Karpas-422 (cell line): ENCODE data around the gene HSPH1. TPM values are rescaled to one million over a fixed set of nuclear protein-coding genes. Genes with fewer than 3 reads are reported as not detected.

Experiments used
- DNase-seq: peaks from one replicate; pipeline ENCODE4 v3.0.0-alpha.2; 2015
- H2AFZ ChIP-seq: fragments of 200-600 bp; sonication (generic); 2 replicates; pipeline ENCODE4 v1.6.1; 2014; ENCODE audit warnings: antibody characterized with exemption, low read length, mixed read lengths
- H3K27ac ChIP-seq: fragments of 200-600 bp; sonication (generic); 2 replicates; pipeline ENCODE4 v1.5.1; 2014; ENCODE audit warnings: mild to moderate bottlenecking, low read length, moderate library complexity
- H3K27me3 ChIP-seq: fragments of 200-600 bp; sonication (generic); 2 replicates; pipeline ENCODE4 v1.6.1; 2014; ENCODE audit warnings: low read length, mixed read lengths
- H3K36me3 ChIP-seq: fragments of 200-600 bp; sonication (generic); 2 replicates; pipeline ENCODE4 v1.6.1; 2014; ENCODE audit warnings: low read length, mixed read lengths; ENCODE audit not compliant: insufficient read depth
- H3K4me1 ChIP-seq: fragments of 200-600 bp; sonication (generic); 2 replicates; pipeline ENCODE4 v1.6.1; 2014; ENCODE audit warnings: mild to moderate bottlenecking, low read length, mixed read lengths
- H3K4me2 ChIP-seq: fragments of 200-600 bp; sonication (generic); 2 replicates; pipeline ENCODE4 v1.6.1; 2014; ENCODE audit warnings: low read length, low read depth, mild to moderate bottlenecking; ENCODE audit not compliant: poor library complexity, severe bottlenecking
- H3K4me3 ChIP-seq: fragments of 200-600 bp; sonication (generic); 2 replicates; pipeline ENCODE4 v1.5.1; 2014; ENCODE audit warnings: mild to moderate bottlenecking, antibody characterized with exemption, low read length, mixed read lengths
- H3K79me2 ChIP-seq: fragments of 200-600 bp; sonication (generic); 2 replicates; pipeline ENCODE4 v1.6.1; 2014; ENCODE audit warnings: mild to moderate bottlenecking, low read length, mixed read lengths
- H3K9ac ChIP-seq: fragments of 200-600 bp; sonication (generic); 2 replicates; pipeline ENCODE4 v1.6.0; 2014; ENCODE audit warnings: low read length
- H3K9me2 ChIP-seq: fragments of 200-600 bp; sonication (generic), shearing (Covaris generic); replicated peaks from 2 replicates; pipeline ENCODE4 v1.6.0; 2014; ENCODE audit warnings: mild to moderate bottlenecking, low read length, moderate library complexity; ENCODE audit not compliant: insufficient read depth
- H3K9me3 ChIP-seq: fragments of 300-700, 200-600 bp; sonication (generic); 2 replicates; pipeline ENCODE4 v1.6.1; 2014; ENCODE audit warnings: low read length, mixed read lengths
- H4K20me1 ChIP-seq: fragments of 200-600 bp; sonication (generic); 2 replicates; pipeline ENCODE4 v1.6.1; 2014; ENCODE audit warnings: mild to moderate bottlenecking, antibody characterized with exemption, low read length, low read depth; ENCODE audit not compliant: insufficient read depth
- total RNA-seq: library from RNA; depleted of rRNA; stranded (reverse); fragments of >200 nt; shearing (Covaris generic); gene quantifications from 2 replicates; pipeline ENCODE4 v1.2.3, GENCODE V29; 2014; ENCODE audit warnings: low replicate concordance; rRNA removed

The HSPH1 gene
- total RNA-seq: 66.3 and 116 TPM in 2 replicates

GRCh38 chr13:31161557-31162150, at the start of gene HSPH1:
Gene HSPH1 (minus strand): TSS chr13:31161904. CDS start chr13:31161582, 322 bp downstream.
- H3K4me1 ChIP-seq: peaks cover 28% of the 10 kb centered on the region
- H3K9me2 ChIP-seq: no peaks in the 10 kb centered on the region
- no peaks in the 10 kb centered on the region for H3K27me3 ChIP-seq
- H3K36me3 ChIP-seq: peaks cover 20% of the 10 kb centered on the region; the same call in 1 of the 2 replicates
- H4K20me1 ChIP-seq: peaks cover 10% of the 10 kb centered on the region
- no peaks in the 10 kb centered on the region for H3K9me3 ChIP-seq
- peaks cover 51% of the 10 kb centered on the region for H3K79me2 ChIP-seq
- DNase-seq: peak; percentile 99
- H3K9ac ChIP-seq: peak within 1 kb of the TSS; percentile 93
- peak within 1 kb of the TSS; percentile 86 for H3K4me2 ChIP-seq
- peak within 1 kb of the TSS; percentile 93 for H2AFZ ChIP-seq
- peak within 1 kb of the TSS; percentile 94 for H3K4me3 ChIP-seq
- peak within 1 kb of the TSS; percentile 54 for H3K27ac ChIP-seq

GRCh38 chr13:31209841-31210210, 48.1 kb upstream of the HSPH1 start:
- Histone ChIP-seq H3K36me3 (no peaks in the 10 kb centered on the region), H3K4me2 (no peak overlapping the region), H3K4me1 (no peaks in the 10 kb centered on the region), H4K20me1 (no peaks in the 10 kb centered on the region), H3K9ac (no peak overlapping the region), H3K4me3 (no peak overlapping the region), H3K9me2 (no peaks in the 10 kb centered on the region), H3K27me3 (no peaks in the 10 kb centered on the region), H3K9me3 (no peaks in the 10 kb centered on the region), H2AFZ (no peak overlapping the region), H3K27ac (no peak overlapping the region), H3K79me2 (no peaks in the 10 kb centered on the region)
- DNase-seq: no peak

GRCh38 chr13:31209172-31209840, 47.6 kb upstream of the HSPH1 start:
- H3K27ac ChIP-seq: no peak overlapping the region
- no peaks in the 10 kb centered on the region for H3K9me2 ChIP-seq
- H3K79me2 ChIP-seq: no peaks in the 10 kb centered on the region
- H3K36me3 ChIP-seq: no peaks in the 10 kb centered on the region
- no peaks in the 10 kb centered on the region for H3K4me1 ChIP-seq
- H3K4me3 ChIP-seq: no peak overlapping the region
- H3K27me3 ChIP-seq: no peaks in the 10 kb centered on the region
- H4K20me1 ChIP-seq: no peaks in the 10 kb centered on the region
- H3K9ac ChIP-seq: no peak overlapping the region
- H2AFZ ChIP-seq: no peak overlapping the region
- no peak for DNase-seq
- no peaks in the 10 kb centered on the region for H3K9me3 ChIP-seq
- no peak overlapping the region for H3K4me2 ChIP-seq

GRCh38 chr13:31208559-31209122, 46.9 kb upstream of the HSPH1 start:
- no peak overlapping the region for H3K27ac ChIP-seq
- no peaks in the 10 kb centered on the region for H3K4me1 ChIP-seq
- H3K9me3 ChIP-seq: no peaks in the 10 kb centered on the region
- no peaks in the 10 kb centered on the region for H3K79me2 ChIP-seq
- no peak for DNase-seq
- no peaks in the 10 kb centered on the region for H4K20me1 ChIP-seq
- no peak overlapping the region for H3K9ac ChIP-seq
- no peaks in the 10 kb centered on the region for H3K36me3 ChIP-seq
- H2AFZ ChIP-seq: no peak overlapping the region
- H3K4me2 ChIP-seq: no peak overlapping the region
- H3K4me3 ChIP-seq: no peak overlapping the region
- no peaks in the 10 kb centered on the region for H3K27me3 ChIP-seq
- no peaks in the 10 kb centered on the region for H3K9me2 ChIP-seq

- H3K4me1 ChIP-seq: no peaks in the 10 kb centered on the region
- no peak overlapping the region for H3K27ac ChIP-seq
- no peak overlapping the region for H2AFZ ChIP-seq
- H3K4me3 ChIP-seq: no peak overlapping the region
- H3K79me2 ChIP-seq: no peaks in the 10 kb centered on the region
- no peaks in the 10 kb centered on the region for H3K36me3 ChIP-seq
- H3K9ac ChIP-seq: no peak overlapping the region
- DNase-seq: no peak
- H4K20me1 ChIP-seq: no peaks in the 10 kb centered on the region
- H3K27me3 ChIP-seq: no peaks in the 10 kb centered on the region
- no peaks in the 10 kb centered on the region for H3K9me2 ChIP-seq
- H3K4me2 ChIP-seq: no peak overlapping the region
- no peaks in the 10 kb centered on the region for H3K9me3 ChIP-seq
Measured at GRCh38 chr13:31207661-31208552, 46.2 kb upstream of the HSPH1 start.

- Histone ChIP-seq H3K4me2 (no peak overlapping the region), H3K4me3 (no peak overlapping the region), H2AFZ (no peak overlapping the region), H3K79me2 (no peaks in the 10 kb centered on the region), H3K9me2 (no peaks in the 10 kb centered on the region), H3K36me3 (no peaks in the 10 kb centered on the region), H3K9me3 (no peaks in the 10 kb centered on the region), H3K4me1 (peaks cover 8% of the 10 kb centered on the region), H4K20me1 (no peaks in the 10 kb centered on the region), H3K9ac (no peak overlapping the region), H3K27ac (no peak overlapping the region), H3K27me3 (no peaks in the 10 kb centered on the region; the same call in 1 of the 2 replicates)
- no peak for DNase-seq
Measured at GRCh38 chr13:31204592-31204991, 42.9 kb upstream of the HSPH1 start.

- Histone ChIP-seq H3K4me2 (peak overlapping the region; percentile 73), H2AFZ (no peak overlapping the region), H3K9ac (no peak overlapping the region), H4K20me1 (no peaks in the 10 kb centered on the region), H3K4me1 (peaks cover 8% of the 10 kb centered on the region), H3K9me2 (no peaks in the 10 kb centered on the region), H3K27ac (no peak overlapping the region), H3K9me3 (no peaks in the 10 kb centered on the region), H3K27me3 (no peaks in the 10 kb centered on the region; the same call in 1 of the 2 replicates), H3K4me3 (peak overlapping the region; percentile 61; the same call in 1 of the 2 replicates), H3K36me3 (no peaks in the 10 kb centered on the region), H3K79me2 (no peaks in the 10 kb centered on the region)
- no peak for DNase-seq
Measured at GRCh38 chr13:31201341-31202031, 39.8 kb upstream of the HSPH1 start.
